ENCODE measurements around the gene USP17L22.
"Not testable (repeated sequence)": the region's sequence is repeated elsewhere in the genome, so short reads cannot be mapped to it uniquely, and the experiment has no call there.

GRCh38 chr4:9262572-9262971 lies 4.8 kb upstream of the USP17L22 start, which contains the start of gene USP17L21:
- TF ChIP-seq, protein P1, sequence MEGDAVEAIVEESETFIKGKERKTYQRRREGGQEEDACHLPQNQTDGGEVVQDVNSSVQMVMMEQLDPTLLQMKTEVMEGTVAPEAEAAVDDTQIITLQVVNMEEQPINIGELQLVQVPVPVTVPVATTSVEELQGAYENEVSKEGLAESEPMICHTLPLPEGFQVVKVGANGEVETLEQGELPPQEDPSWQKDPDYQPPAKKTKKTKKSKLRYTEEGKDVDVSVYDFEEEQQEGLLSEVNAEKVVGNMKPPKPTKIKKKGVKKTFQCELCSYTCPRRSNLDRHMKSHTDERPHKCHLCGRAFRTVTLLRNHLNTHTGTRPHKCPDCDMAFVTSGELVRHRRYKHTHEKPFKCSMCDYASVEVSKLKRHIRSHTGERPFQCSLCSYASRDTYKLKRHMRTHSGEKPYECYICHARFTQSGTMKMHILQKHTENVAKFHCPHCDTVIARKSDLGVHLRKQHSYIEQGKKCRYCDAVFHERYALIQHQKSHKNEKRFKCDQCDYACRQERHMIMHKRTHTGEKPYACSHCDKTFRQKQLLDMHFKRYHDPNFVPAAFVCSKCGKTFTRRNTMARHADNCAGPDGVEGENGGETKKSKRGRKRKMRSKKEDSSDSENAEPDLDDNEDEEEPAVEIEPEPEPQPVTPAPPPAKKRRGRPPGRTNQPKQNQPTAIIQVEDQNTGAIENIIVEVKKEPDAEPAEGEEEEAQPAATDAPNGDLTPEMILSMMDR (IDR thresholded peaks at IDR 0.05; ENCODE audit: insufficient read depth, low read length) = not testable (repeated sequence)
- not testable (repeated sequence) for TF ChIP-seq SPI1 (IDR thresholded peaks at IDR 0.05; ENCODE audit: borderline replicate concordance, low read depth); GABPA (IDR thresholded peaks at IDR 0.05; ENCODE audit: low read depth); POLR2AphosphoS5 (IDR thresholded peaks at IDR 0.05; ENCODE audit: low read depth)

Measured in HL-60 (cell line).